H1 (cell line): Measurements from ENCODE around the gene USP3. TPM values are rescaled to one million over a fixed set of nuclear protein-coding genes. Genes with fewer than 3 reads are reported as not detected.
"Not testable (repeated sequence)": the region's sequence is repeated elsewhere in the genome, so short reads cannot be mapped to it uniquely, and the experiment has no call there.

Source experiments
- CTCF ChIA-PET: fragments of 300-600 bp; sonication (Branson Sonifier 250); formaldehyde crosslinking; loops from one replicate; lab custom pipeline; 2021; ENCODE audit not compliant: partially characterized antibody; lab: Charles Lee
- POLR2A ChIA-PET: fragments of 300-600 bp; sonication (Branson Sonifier 250); formaldehyde crosslinking; loops from one replicate; lab custom pipeline; 2021; ENCODE audit warnings: inconsistent platforms; ENCODE audit not compliant: partially characterized antibody; lab: Charles Lee
- DNase-seq, 2 experiments: peaks; one replicate each; pipeline versions ENCODE4 v3.0.0 to v3.0.0-alpha.2; 2010 to 2022; ENCODE audit warnings: low spot score in 2 of 2, low read depth in 1 of 2, mixed read lengths in 1 of 2
- FAIRE-seq: peaks from 2 replicates; lab custom pipeline; 2011; peaks lifted over from hg19 to GRCh38; lab: Jason Lieb, UNC
- H2AFZ ChIP-seq: 2 replicates; pipeline ENCODE4 v1.8.1; 2012; ENCODE audit warnings: low read length, inconsistent platforms
- H2AK5ac ChIP-seq: 2 replicates; pipeline ENCODE4 v1.6.1; 2013; ENCODE audit warnings: low read depth, low read length
- H2BK120ac ChIP-seq: replicated peaks from 2 replicates; pipeline ENCODE3; 2013; ENCODE audit warnings: low read depth, low read length, inconsistent platforms
- H2BK12ac ChIP-seq: 2 replicates; pipeline ENCODE4 v1.6.1; 2013; ENCODE audit warnings: low read depth, low read length
- H2BK15ac ChIP-seq: 2 replicates; pipeline ENCODE4 v1.6.1; 2013; ENCODE audit warnings: low read length
- H2BK20ac ChIP-seq: 2 replicates; pipeline ENCODE4 v1.6.1; 2013; ENCODE audit warnings: low read length
- H2BK5ac ChIP-seq: 2 replicates; pipeline ENCODE4 v1.6.1; 2013; ENCODE audit warnings: low read depth, low read length
- H3K14ac ChIP-seq: 2 replicates; pipeline ENCODE4 v1.6.1; 2013; ENCODE audit warnings: inconsistent platforms; ENCODE audit not compliant: insufficient read length
- H3K18ac ChIP-seq: 2 replicates; pipeline ENCODE4 v1.6.1; 2013; ENCODE audit warnings: low read length; ENCODE audit errors: extremely low read depth
- H3K23ac ChIP-seq: 2 replicates; pipeline ENCODE4 v1.6.1; 2013; ENCODE audit warnings: inconsistent platforms; ENCODE audit not compliant: insufficient read length
- H3K23me2 ChIP-seq: 2 replicates; pipeline ENCODE4 v1.6.1; 2013; ENCODE audit warnings: low read depth, low read length
- H3K27ac ChIP-seq: 2 replicates; pipeline ENCODE4 v1.6.1; 2011; ENCODE audit warnings: low read depth, low read length, inconsistent platforms
- H3K27me3 ChIP-seq, 4 experiments: replicated peaks in 1 of 4; 1 replicate in 1 of 4; 2 replicates in 3 of 4; pipeline versions ENCODE4 v1.6.1 to v1.8.1; 2011 to 2013; ENCODE audit warnings: low read length in 3 of 4, mild to moderate bottlenecking in 3 of 4, inconsistent platforms in 2 of 4, mixed read lengths in 2 of 4, moderate library complexity in 1 of 4; ENCODE audit not compliant: control insufficient read depth in 3 of 4, insufficient read depth in 3 of 4; ENCODE audit errors: extremely low read depth in 1 of 4
- H3K36me3 ChIP-seq, 4 experiments: 2 replicates each; pipeline versions ENCODE4 v1.6.1 to v1.8.1; 2011 to 2013; ENCODE audit warnings: mild to moderate bottlenecking in 4 of 4, low read length in 3 of 4, moderate library complexity in 2 of 4, control low read depth in 1 of 4, inconsistent platforms in 1 of 4; ENCODE audit not compliant: insufficient read depth in 4 of 4, control insufficient read depth in 2 of 4
- H3K4ac ChIP-seq: replicated peaks from 2 replicates; pipeline ENCODE3; 2013; ENCODE audit warnings: low read length, low read depth, mixed read lengths, inconsistent platforms; ENCODE audit not compliant: insufficient read length
- H3K4me1 ChIP-seq, 4 experiments: replicated peaks in 1 of 4; 1 replicate in 1 of 4; 2 replicates in 3 of 4; pipeline versions ENCODE4 v1.6.1 to v1.8.1; 2011 to 2013; ENCODE audit warnings: low read length in 3 of 4, inconsistent platforms in 2 of 4, mixed read lengths in 1 of 4; ENCODE audit not compliant: insufficient read depth in 4 of 4, control insufficient read depth in 3 of 4
- H3K4me2 ChIP-seq, 2 experiments: 2 replicates each; pipeline versions ENCODE4 v1.6.1 to v1.8.1; 2011 to 2013; ENCODE audit warnings: low read depth in 2 of 2, low read length in 2 of 2, control low read depth in 1 of 2, inconsistent platforms in 1 of 2, mild to moderate bottlenecking in 1 of 2; ENCODE audit not compliant: insufficient read depth in 1 of 2
- H3K4me3 ChIP-seq, 4 experiments: fragments of 200-600, 300-600 bp in 1 of 4; sonication (generic), shearing (Covaris generic), sonication (Bioruptor Twin) in 1 of 4; 2 replicates each; pipeline versions ENCODE4 v1.5.1 to v1.8.1; 2011 to 2016; ENCODE audit warnings: low read length in 4 of 4, low read depth in 3 of 4, control low read depth in 2 of 4, inconsistent platforms in 2 of 4, mild to moderate bottlenecking in 2 of 4, mixed read lengths in 1 of 4, moderate library complexity in 1 of 4; ENCODE audit not compliant: insufficient read depth in 2 of 4; ENCODE audit errors: extremely low read depth in 1 of 4
- H3K56ac ChIP-seq: replicated peaks from 2 replicates; pipeline ENCODE3; 2013; ENCODE audit warnings: low read depth, mild to moderate bottlenecking, mixed read lengths, low read length, inconsistent platforms; ENCODE audit not compliant: insufficient read length
- H3K79me1 ChIP-seq: 2 replicates; pipeline ENCODE4 v1.6.1; 2013; ENCODE audit warnings: low read depth, low read length, control low read depth
- H3K79me2 ChIP-seq, 2 experiments: 2 replicates each; pipeline versions ENCODE4 v1.6.1 to v1.8.1; 2012 to 2013; ENCODE audit warnings: low read length in 2 of 2, mild to moderate bottlenecking in 2 of 2, inconsistent platforms in 1 of 2; ENCODE audit not compliant: insufficient read depth in 2 of 2, control insufficient read depth in 1 of 2
- H3K9ac ChIP-seq, 4 experiments: replicated peaks in 1 of 4; 1 replicate in 1 of 4; 2 replicates in 3 of 4; pipeline versions ENCODE4 v1.6.1 to v1.8.1; 2011 to 2013; ENCODE audit warnings: low read depth in 3 of 4, low read length in 3 of 4, control low read depth in 2 of 4, mild to moderate bottlenecking in 2 of 4, moderate library complexity in 2 of 4, inconsistent platforms in 1 of 4; ENCODE audit errors: extremely low read depth in 1 of 4
- H3K9me3 ChIP-seq, 2 experiments: 2 replicates each; pipeline versions ENCODE4 v1.6.1 to v1.8.1; 2012 to 2013; ENCODE audit warnings: mild to moderate bottlenecking in 2 of 2, moderate library complexity in 2 of 2, control low read depth in 1 of 2, inconsistent platforms in 1 of 2, low read depth in 1 of 2, low read length in 1 of 2, mixed read lengths in 1 of 2; ENCODE audit not compliant: insufficient read depth in 2 of 2
- H4K20me1 ChIP-seq, 2 experiments: replicated peaks in 1 of 2; 2 replicates each; pipeline versions ENCODE3 to v1.8.1; 2011 to 2013; ENCODE audit warnings: inconsistent platforms in 2 of 2, low read length in 2 of 2, mild to moderate bottlenecking in 1 of 2; ENCODE audit not compliant: insufficient read depth in 2 of 2, control insufficient read depth in 1 of 2
- H4K5ac ChIP-seq: 2 replicates; pipeline ENCODE4 v1.6.1; 2013; ENCODE audit warnings: low read length, low read depth, mixed read lengths, inconsistent platforms; ENCODE audit not compliant: insufficient read length
- H4K8ac ChIP-seq: 2 replicates; pipeline ENCODE4 v1.8.0; 2013; ENCODE audit warnings: mild to moderate bottlenecking, moderate library complexity, low read length, inconsistent platforms; ENCODE audit not compliant: insufficient read depth; ENCODE audit errors: extremely low read depth
- H4K91ac ChIP-seq: replicated peaks from 2 replicates; pipeline ENCODE3; 2013; ENCODE audit warnings: low read length, mixed read lengths, inconsistent platforms; ENCODE audit not compliant: insufficient read length
- WGBS, 2 experiments: shearing (Covaris generic) in 1 of 2; methylation state at CpG; one replicate each; pipeline versions ENCODE4 v1.1.6 to v1.1.7; 2013 to 2015; ENCODE audit warnings: low lambda C conversion rate in 2 of 2, mixed read lengths in 2 of 2, inconsistent platforms in 1 of 2, low coverage in 1 of 2, missing lambda C conversion rate in 1 of 2; ENCODE audit not compliant: insufficient replicate concordance in 2 of 2, insufficient coverage in 1 of 2, insufficient read length in 1 of 2; ENCODE audit errors: extremely low coverage in 1 of 2, missing lambda C conversion rate in 1 of 2; 5-methylcytosine and 5-hydroxymethylcytosine counted together
- polyA plus RNA-seq, 7 experiments: library from polyadenylated mRNA; depleted of rRNA in 3 of 7; stranded (reverse) in 5 of 7; unstranded in 2 of 7; fragments of >200 nt in 5 of 7; fragments of 200-250 nt in 2 of 7; gene quantifications; 1 replicate in 5 of 7; 2 replicates in 1 of 7; 4 replicates in 1 of 7; pipeline versions ENCODE4 v1.2.1 to v1.2.3, GENCODE V29; 2011 to 2013; ENCODE audit warnings: missing spikeins in 2 of 7, mixed read lengths in 2 of 7
- total RNA-seq: library from RNA; stranded (reverse); fragmentation: NEBNext Ultra II Directional; extraction: Animal tissue kit (Norgen Biotek cat#: 25700); gene quantifications from 2 replicates; pipeline ENCODE4 v1.2.1, GENCODE V29; 2021

The USP3 gene
- total and polyA plus RNA-seq, 2 of the 8 experiments (the other 6 are each of a cell fraction or from before 2014, with no cell fraction given): 15.5 to 16.2 TPM

GRCh38 chr15:63534888-63535287 lies 30.5 kb downstream of the USP3 start:
- H2AK5ac ChIP-seq, FAIRE-seq, H2AFZ ChIP-seq, H3K23me2 ChIP-seq, DNase-seq, H2BK12ac ChIP-seq, H2BK20ac ChIP-seq, H3K79me2 ChIP-seq, H3K14ac ChIP-seq, H3K4me3 ChIP-seq, POLR2A ChIA-PET, H3K18ac ChIP-seq, H3K27ac ChIP-seq, H3K9me3 ChIP-seq, H3K27me3 ChIP-seq, H3K4ac ChIP-seq, H4K5ac ChIP-seq, H2BK120ac ChIP-seq, H4K91ac ChIP-seq, H3K4me2 ChIP-seq, H2BK15ac ChIP-seq, H4K20me1 ChIP-seq, H4K8ac ChIP-seq, H3K9ac ChIP-seq, H3K79me1 ChIP-seq, H3K36me3 ChIP-seq, H3K56ac ChIP-seq, H3K23ac ChIP-seq, H2BK5ac ChIP-seq: not testable (repeated sequence)
- CTCF ChIA-PET: interaction anchor here (1.0 kb wide), 1 partner anchor 35 kb away, joined by 3 read pairs; no protein-coding TSS in a partner anchor
- peaks cover 3 to 13% (median 11%) of the 10 kb centered on the region in 4 experiments; a peak in 6 of 7 replicates for H3K4me1 ChIP-seq
- 92% methylated on average over 3 of the region's 3 CpGs; no CpG with 5 or more reads in 1 of the 2 experiments for WGBS, 2 experiments
